GM21717 (cell line): ENCODE results near the gene FCN1.

Source experiments
- ATAC-seq: cut with Tn5 transposase; IDR thresholded peaks from one replicate; pipeline ENCODE4 v1.9.1; 2021; ENCODE audit warnings: mild to moderate bottlenecking, moderate library complexity; ENCODE audit not compliant: unreplicated experiment

FCN1 gene

DNA sequence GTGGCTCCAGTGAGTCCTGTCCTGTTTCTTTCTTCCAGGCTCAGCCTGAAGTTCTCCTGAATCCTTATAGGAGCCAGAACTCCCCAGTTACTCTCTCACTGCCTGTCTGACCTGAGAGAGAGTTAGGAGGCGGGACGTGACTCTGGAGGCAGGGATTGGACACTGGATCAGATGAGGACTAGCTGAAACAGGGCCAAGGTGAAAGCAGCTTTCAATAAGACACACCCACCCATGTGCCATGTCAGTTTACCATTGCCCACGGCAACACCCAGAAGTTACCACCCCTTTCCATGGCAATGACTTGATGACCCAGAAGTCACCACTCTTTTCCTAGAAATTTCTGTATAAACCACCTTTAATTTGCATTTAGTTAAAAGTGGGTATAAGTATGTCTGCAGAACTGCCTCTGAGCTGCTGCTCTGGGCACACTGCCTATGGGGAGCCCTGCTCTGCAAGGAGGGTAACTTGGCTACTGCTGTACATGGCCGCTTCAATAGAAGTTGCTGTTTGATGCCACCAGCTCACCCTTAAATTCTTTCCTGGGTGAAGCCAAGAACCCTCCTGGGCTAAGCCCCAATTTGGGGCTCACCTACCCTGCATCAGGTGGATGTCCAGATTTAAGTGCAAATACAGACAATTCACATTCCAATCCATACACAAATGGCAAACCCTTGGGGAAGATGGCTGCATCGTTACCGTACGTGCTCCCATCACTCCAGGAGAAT, 23.4 kb downstream of the FCN1 start:
- no peak for ATAC-seq

DNA sequence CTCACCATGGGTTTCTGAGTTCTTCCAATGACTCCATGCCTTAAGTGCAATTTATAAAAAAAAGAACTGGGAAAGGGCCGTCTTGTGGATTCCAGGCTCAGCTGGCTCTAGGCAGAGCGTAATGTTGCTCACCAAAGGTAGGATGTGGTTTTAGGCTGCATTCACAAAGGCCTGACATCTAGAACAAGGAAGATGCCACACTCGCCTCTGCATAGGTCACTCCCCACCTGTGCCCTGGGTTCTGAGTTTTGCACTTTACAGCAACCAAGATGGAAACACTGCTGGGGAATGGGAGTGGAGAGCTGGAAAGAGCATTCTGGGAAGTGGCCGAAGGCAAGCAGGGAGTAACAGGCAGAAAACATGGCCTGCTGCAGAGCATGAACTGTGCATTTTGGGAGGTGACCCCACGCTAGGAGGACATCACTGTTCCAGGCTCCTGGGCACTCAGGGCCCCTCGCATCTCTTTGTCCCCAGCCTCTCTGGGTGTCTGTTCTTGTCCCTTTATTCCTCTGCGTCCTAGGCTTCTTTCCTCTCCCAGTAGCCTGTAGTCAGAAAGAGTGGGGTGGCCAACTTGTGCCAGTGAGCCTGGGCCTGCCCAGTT, 24.8 kb downstream of the FCN1 start:
- ATAC-seq = no peak

DNA sequence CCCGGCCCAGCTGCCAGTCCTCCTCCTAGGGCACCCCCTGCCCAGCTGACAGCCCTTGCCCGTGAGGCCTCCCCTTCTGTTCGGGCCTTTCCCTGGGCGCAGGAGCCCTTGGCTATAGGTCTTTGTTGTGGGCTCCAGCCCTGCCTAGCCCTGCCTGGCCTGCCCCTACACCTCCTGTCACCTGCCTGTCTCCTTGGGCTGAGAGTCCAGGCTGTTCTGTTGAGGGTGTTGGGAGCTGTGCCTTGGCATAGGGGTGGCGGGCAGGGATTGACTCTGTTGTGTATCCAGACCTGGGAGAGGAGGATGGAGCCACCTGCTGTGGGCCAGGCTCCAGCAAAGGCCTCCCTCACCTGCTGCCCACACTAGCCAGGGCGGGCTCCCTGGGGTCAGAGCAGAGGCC, 25.5 kb downstream of the FCN1 start:
- ATAC-seq = no peak

DNA sequence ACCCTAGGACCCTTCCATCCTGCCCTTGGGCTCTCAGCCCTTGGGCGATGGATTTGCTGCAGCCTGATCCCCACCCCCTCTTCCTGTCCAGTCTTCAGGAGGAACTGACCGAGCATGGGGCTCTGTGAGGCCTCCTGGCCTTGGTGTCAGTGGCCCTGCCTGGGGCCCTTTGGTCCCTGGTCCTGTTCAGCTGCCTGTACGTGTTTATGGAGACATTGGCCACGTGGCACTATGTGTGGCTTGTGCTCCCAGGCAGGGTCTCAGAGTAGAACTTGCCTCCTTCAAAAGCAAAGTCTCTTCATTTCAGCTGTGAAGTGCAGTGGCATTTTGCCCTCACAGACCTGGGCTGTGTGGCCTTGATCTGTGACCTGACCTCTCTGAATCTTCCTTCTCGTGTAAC, 26.0 kb downstream of the FCN1 start:
- ATAC-seq = no peak

DNA sequence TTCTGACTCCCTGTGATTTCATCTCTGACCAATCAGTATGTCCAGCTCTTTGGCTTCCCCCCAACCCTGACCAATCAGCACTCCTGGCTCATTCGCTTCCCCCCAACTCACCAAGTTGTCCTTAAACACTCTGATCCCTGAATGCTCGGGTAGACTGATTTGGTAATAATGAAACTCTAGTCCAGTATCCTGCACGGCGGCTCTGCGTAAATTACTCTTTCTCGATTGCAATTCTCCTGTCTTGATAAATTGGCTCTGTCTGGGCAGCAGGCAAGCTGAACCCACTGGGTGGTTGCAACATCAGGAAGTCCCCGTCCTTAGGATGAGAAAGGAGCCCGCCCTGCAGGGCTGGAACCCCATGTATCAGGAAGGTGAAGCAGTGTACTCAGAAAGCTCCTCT, 26.7 kb downstream of the FCN1 start:
- no peak for ATAC-seq

DNA sequence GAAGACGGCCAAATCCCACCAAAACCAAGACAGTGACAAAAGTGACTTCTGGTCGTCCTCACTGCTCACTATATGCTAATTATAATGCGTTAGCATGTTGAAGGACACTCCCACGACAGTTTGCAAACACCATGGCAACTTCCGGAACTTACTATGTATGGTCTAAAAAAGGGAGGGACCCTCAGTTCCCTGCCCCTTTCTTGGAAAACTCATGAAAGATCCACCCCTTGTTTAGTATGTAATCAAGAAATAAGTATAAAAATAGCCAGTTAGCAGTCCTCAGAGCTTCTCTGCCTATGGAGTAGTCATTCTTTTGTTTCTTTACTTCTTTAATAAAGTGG, 27.6 kb downstream of the FCN1 start:
- ATAC-seq = no peak

DNA sequence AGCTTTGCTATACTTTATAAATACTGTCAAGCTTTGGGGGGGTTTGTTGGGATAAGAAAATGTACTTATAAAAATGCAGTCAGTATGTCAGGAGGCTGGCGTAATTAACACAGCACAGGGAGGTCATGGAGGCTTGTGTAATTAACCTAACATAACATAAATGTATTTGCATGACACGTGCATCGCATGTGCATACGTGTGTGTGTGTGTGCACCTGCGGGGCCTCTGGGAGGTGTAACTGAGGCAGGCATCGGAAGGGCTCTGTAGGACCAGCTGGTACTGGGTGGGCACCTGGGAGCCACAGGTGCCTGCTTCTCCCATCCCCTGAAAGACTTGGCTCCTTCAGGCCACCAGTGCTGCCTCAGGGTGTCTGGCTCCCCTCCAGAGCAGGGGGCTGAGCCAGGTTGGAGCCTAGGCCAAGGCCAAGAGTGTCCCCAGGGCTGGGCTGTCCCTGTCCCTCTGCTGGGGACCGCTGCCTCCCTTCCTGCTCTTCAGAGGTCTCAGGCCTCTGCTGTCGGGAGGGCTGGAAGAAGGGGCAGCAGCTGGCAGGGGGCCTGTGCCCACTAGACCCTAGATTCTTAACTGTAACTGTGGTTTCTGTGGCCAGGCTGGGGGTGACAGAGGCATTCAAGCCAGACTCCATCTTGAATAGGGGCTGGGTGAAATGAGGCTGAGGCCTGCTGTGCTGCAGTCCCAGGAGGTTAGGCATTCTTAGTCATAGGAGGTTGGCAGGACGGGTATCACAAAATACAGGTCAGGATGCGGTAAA, 28.1 kb downstream of the FCN1 start:
- ATAC-seq = no peak

DNA sequence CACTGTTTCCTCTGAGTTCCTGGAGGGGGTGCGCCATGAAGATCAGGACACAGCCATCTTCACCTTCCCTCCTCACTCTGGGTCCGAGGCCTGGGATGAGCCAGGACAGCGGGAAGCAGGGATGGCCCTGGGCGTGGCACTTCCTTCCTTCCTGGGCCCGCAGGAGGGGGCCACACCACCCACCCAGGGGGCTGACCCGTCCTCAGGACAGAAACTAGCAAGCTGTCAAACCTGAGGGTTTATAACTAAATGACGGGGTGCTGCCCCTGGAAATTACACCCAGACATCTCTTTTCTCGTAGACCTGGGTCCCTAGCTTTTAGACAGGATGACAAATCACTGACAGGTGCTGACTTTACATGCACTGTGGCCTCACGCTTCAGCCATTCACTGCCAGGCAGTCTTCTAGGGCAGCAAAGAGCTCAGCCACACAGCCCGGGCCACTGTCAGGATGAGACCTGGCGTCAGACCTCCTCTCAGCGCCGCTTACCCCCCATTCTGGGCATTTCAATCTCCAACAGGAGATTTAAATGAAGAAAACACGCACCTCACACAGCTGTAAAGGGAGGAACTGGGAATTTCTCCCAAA, 29.0 kb downstream of the FCN1 start:
- no peak for ATAC-seq

DNA sequence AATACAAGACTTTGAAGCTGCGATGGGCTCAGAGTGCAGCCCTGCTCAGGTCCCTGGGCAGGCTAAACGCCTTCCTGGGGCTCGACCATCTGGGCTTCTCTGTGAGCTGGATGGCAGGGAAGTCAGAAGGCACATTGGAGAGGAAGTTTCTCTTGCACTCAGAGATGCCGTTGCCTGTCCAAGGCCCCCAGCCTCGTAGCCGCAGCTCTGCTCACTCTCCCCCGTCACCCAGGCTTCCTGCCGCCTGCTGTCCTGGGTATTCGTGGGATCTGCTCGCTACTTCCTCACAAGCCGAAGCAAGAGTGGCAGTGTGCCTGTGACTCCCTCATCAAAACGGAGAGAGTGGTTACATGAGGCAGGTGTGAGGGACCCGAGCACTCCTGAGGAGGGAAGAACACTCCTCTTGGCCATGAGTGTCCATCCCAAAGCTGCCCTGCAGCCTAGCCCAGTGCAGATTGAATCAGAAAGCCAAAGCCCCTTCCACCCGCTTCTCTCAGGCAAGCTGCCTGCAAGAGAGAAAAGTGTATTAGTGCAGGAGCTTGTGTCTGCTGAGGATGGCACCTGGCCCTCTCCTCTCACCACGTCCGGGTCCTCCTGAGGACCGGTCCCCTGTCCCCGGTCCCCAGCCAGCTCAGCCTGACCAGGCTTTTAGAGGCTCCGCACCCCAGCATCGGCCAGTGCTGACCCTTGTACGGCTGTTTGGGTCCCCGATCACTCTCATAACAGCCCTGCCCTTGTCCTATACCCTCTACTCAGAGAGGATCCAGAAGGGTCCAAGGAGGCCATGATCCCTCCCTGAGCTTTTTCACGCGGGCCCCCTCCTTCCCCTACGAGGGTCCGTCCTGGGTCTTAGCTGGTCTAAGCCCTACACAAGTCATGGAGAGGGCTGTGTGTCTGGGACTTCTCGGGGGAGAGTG, 29.8 kb downstream of the FCN1 start:
- no peak for ATAC-seq

DNA sequence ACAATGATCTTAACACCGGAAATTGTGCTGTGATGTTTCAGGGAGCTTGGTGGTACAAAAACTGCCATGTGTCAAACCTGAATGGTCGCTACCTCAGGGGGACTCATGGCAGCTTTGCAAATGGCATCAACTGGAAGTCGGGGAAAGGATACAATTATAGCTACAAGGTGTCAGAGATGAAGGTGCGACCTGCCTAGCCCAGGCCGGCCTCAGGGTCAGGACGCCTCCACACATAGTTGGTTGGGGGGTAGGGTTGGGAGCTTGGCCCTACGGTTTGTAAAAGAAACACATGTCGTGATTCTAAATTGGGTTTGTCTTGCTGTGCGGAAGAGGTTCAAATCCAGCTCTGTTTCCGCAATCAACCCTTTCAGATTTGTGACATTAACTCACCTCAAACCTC, 30.5 kb downstream of the FCN1 start:
- ATAC-seq = no peak

DNA sequence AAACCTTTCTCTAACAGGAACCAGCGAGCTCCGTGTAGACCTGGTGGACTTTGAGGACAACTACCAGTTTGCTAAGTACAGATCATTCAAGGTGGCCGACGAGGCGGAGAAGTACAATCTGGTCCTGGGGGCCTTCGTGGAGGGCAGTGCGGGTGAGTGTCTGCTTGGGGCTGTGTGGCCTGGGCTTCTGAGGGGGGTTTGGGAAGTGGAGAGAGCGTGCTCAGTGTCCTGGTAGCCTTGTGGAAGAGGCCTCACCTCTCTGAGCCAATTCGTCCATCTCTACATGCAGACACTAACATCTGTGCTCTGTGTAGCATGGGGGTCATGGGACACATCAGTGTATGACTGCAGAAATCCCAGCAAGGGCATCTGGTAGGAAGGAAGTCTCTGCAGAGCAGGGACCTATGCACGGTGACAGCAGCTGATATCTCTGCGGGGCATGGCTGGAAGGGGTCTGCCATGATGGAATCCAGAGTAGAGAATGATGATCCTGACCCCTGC, 31.2 kb downstream of the FCN1 start:
- ATAC-seq = no peak

DNA sequence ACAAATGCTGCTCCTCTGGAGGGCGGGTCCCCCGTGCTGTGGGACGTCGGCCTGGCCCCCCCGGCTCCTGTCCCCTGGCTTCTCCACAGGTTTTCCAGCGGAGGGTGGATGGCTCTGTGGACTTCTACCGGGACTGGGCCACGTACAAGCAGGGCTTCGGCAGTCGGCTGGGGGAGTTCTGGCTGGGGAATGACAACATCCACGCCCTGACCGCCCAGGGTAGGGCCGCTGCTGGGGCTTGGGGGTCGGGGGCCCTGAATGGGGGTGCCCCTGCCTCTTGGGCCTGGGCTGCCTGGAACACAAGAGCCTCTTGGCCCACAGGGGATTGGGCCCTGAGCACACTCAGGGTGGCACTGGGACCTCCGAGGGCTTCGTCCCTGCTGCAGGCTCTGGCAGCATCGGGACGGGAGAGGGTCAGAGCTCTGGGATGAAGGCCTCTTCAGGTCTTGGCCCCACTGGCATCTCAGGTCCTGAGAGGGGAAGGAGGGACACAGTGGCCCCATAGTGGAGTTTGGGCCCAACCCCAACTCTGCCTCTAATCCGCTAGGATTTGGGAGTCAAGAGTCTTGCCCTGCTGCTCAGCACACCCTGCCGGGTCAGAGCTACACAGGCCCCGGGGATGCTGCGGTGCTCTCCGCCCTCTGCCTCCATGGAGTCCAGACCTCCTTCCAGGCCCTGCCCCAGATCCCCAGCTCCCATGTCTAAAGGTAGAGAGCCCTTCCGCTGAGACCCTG, 31.9 kb downstream of the FCN1 start:
- ATAC-seq = no peak

DNA sequence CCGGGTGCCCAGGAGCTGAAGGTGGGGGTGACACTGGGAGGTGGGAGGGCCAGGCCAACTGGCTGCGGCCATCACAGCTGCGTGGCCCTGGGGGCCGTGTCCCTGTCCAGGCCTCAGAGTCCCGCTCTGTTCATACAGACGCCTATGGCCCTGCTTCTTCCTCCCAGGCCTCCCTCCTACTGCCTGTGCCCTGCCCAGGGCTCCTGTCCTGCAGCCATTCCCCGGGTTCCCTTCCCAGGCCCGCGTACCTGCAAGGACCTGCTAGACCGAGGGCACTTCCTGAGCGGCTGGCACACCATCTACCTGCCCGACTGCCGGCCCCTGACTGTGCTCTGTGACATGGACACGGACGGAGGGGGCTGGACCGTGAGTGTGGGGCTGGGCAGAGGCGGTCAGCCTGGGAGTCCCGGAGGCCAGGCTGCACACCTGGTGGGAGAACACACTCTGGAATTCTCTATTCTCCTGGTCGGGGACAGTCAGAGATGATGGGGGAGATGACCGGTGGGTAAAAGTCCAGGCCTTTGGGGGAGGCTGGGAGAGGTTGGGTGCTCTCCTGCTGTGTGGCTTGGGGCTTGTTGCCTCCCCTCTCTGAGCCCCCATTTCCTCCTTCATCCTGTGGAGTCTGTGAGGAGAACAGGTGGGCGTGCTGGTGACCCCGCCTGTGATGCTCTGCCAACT, 32.6 kb downstream of the FCN1 start:
- no peak for ATAC-seq

DNA sequence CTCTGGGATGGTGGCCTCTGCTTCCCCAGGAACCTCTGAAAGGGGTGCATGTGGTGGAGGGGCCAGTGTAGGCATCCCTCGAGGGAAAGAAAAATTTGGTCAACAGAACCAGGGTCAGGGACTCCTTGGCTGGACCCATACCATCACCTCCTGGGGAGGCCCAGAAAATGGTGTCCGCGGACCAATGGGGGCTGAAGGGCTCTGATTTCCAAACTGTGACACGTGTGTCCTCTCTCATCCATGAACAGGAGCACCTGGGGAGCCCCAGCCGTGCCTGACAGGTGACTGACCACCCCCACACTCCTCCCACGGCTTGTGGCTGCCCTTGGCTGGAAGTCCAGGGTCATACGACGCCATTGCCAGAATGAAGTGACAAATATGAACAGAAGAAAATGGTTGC, 33.2 kb downstream of the FCN1 start:
- ATAC-seq = no peak

DNA sequence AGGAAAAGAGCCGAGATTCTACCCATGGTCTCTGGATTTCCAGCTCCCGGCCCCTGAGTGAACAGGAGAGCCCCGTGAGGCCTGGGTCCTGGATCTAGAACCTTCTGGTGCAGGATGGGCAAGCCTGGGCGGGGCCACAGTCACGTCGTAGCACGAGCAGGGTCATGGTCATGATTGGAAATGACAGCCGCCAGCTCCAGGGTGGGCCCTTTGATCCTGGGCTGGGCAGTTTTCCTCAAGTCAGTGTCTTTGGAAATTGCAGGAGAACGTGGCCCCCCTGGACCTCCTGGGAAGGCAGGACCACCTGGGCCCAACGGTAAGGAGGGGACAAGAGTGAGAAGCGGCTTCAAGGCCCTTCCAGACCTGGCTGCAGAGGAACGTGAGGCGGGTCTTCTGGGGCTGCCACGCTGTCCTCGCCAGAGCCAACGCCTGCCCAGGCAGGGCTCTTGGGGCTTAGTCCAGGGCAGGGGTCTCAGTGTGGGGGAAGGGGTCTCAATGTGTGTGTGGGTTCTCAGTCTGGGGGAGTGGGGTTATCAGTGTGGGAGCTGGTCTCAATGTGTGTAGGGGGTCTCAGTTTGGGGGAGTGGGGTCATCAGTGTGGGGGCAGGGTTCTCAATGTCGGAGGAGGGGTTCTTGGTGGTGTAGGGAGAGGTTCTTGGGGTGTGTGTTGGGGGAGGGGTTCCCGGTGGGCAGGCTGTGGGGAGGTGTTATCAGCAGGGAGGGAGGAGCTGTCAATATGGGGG, 34.5 kb downstream of the FCN1 start:
- no peak for ATAC-seq

DNA sequence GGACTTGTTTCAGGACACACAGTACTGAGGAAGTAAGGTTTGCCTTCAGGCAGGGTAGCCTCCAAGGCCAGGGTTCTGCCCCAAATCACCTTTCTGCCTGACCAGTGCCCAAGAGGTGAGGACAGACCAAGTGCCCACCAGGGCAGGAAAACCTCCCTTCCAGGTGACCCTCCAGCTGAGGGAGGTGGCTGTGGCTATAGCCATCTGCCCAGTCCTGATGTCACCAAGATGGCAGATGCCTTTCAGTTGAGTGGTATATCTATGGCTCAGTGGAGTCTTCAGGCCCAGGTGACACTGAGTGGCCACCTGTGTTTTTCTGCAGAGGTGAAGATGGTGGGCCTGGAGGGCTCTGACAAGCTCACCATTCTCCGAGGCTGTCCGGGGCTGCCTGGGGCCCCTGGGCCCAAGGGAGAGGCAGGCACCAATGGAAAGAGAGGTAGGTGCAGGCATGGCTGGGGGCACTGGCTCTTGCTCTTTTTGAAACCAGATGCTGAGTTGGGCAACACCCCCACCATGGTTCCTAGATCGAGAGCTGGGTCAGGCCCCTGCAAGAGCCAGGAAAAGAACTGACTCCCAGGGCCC, 35.4 kb downstream of the FCN1 start:
- no peak for ATAC-seq

DNA sequence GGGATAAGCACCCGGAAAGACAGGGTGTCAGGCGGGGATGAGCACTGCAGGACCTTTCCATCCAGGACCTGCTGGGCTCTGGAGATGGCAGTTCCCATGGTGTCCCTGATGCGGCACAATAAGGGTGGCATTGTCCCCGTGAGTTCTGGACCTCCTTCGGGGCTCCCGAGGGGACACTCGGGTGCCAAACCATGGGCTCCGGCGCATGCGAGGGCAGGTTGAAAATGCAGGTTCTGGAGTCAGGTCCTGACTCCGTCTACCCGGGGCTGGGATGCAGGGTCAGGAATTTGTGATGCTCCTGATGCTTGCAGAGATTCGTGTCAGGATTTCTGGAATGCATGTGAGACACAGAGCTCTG, 36.4 kb downstream of the FCN1 start:
- ATAC-seq = no peak

DNA sequence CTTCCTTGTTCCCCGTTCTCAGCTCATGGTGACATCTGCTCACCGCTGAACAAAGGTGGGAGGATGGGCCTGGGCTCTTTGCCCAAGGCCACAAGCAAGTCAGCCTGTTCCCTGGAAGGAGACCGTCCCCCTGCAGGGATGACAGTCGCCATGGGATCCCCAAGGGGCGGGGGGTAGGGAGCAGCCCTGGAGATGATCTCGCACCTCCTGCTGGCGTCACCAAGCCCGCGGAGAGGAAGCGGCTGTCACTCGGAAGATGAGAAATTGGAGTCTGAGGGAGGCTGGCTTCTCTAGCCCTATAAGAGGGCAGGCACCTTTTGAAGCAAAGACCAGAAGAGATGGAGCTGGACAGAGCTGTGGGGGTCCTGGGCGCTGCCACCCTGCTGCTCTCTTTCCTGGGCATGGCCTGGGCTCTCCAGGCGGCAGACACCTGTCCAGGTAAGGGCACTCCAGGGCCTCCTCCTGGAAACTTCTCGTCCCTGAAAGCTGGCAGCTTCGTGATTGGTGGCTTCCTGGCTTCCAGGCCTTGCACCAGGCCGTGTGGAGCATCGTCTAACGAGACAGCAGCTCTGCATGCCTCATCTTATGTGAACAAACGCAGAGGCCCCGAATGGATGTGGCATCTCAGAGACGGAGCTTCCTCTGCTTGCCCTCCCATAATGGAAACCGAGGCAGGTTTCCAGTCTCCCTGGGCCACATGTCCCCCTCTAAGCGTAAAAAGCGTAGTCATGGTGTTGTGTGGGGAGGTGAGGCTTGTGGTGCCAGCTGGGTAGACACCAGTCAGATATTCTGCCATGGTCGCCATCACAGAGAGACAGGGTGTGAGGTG, 37.0 kb downstream of the FCN1 start, which contains the start of gene FCN2:
Gene FCN2 (plus strand): TSS at position 327 of the 829 bp plus-strand sequence. CDS start 12 bp downstream, at position 339.
- ATAC-seq = no peak
